ENCODE results near the gene ASIC4. TPM values are rescaled to one million over a fixed set of nuclear protein-coding genes. Genes with fewer than 3 reads are reported as not detected.

ASIC4 gene
- total RNA-seq, 1 donor from 2014 or later = 0.26 TPM

DNA sequence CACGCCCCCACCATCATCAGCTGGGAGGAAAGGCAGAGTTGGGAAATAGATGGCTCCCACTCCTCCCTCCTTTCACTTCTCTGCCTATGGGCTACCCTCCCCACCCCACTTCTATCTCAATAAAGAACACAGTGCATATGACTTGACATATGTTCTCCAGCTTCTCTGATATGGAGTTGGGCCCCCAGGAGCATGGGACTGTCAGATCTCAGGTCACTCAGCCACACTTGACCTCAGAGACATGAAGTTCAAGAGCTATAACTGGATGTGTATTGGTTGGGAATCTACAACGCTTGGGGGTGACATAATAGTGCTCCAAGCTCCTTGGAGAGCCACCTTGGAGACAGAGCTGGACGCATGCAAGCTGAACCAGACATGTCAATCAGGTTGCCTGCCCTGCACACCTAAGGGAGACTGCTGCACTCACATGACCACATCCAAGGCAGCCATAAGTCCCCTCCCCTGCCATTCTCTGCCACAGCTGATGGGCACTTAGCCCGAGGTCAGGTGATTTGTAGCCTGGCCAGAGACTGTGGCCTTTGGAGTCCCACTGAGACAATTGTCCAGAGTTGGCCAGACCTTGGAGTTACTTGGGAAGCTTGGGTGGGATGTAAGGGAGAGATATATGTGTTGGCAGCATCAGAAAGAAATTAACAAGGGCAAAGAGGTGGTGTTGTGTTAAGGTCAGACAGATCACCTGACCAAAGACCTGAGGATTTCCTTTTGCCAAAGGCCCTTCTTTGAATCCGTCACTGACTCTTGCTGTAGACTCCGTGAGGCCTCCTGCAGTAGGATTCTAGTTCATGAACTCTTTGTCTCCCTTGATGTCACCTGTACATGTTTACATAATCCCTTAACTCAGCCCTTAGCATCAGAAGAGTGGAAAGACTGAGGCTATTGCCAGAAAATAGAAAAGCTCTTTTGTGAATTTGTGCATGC, 61.6 kb downstream of the ASIC4 start:
- no peaks in the 10 kb centered on the region for H4K20me1 ChIP-seq (ENCODE audit: low read depth)
- no peak overlapping the region for H3K27ac ChIP-seq
- peaks cover 50% of the 10 kb centered on the region for H3F3A ChIP-seq (ENCODE audit: low read depth)
- no peak for DNase-seq (ENCODE audit: low spot score)
- Mint-ChIP-seq H3K36me3 (no peaks in the 10 kb centered on the region), H3K4me3 (peak overlapping the region; percentile 62), H3K9me3 (no peaks in the 10 kb centered on the region), H3K27ac (peak overlapping the region; percentile 74), H3K4me1 (peaks cover 56% of the 10 kb centered on the region), H3K27me3 (ENCODE audit: insufficient read depth, low read depth) (peaks cover 13% of the 10 kb centered on the region)
- peaks cover 39% of the 10 kb centered on the region for H3K4me1 ChIP-seq
- H3K9ac ChIP-seq = no peak overlapping the region
- peak overlapping the region; percentile 80 for H3K4me2 ChIP-seq
- no peaks in the 10 kb centered on the region for H3K9me3 ChIP-seq (ENCODE audit: low read depth)
- H3K27me3 ChIP-seq = no peaks in the 10 kb centered on the region
- H2AFZ ChIP-seq (replicated peaks) = no peak overlapping the region
- no peaks in the 10 kb centered on the region for H3K79me2 ChIP-seq (ENCODE audit: low read depth)
- TF ChIP-seq EZH2 (IDR thresholded peaks at IDR 0.05) = no peak
- TF ChIP-seq EZH2phosphoT487 (IDR thresholded peaks at IDR 0.05) = no peak
- TF ChIP-seq, protein P1, sequence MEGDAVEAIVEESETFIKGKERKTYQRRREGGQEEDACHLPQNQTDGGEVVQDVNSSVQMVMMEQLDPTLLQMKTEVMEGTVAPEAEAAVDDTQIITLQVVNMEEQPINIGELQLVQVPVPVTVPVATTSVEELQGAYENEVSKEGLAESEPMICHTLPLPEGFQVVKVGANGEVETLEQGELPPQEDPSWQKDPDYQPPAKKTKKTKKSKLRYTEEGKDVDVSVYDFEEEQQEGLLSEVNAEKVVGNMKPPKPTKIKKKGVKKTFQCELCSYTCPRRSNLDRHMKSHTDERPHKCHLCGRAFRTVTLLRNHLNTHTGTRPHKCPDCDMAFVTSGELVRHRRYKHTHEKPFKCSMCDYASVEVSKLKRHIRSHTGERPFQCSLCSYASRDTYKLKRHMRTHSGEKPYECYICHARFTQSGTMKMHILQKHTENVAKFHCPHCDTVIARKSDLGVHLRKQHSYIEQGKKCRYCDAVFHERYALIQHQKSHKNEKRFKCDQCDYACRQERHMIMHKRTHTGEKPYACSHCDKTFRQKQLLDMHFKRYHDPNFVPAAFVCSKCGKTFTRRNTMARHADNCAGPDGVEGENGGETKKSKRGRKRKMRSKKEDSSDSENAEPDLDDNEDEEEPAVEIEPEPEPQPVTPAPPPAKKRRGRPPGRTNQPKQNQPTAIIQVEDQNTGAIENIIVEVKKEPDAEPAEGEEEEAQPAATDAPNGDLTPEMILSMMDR (IDR thresholded peaks at IDR 0.05) = no peak
- H3K4me3 ChIP-seq = no peak overlapping the region
- no peaks in the 10 kb centered on the region for H3K36me3 ChIP-seq

DNA sequence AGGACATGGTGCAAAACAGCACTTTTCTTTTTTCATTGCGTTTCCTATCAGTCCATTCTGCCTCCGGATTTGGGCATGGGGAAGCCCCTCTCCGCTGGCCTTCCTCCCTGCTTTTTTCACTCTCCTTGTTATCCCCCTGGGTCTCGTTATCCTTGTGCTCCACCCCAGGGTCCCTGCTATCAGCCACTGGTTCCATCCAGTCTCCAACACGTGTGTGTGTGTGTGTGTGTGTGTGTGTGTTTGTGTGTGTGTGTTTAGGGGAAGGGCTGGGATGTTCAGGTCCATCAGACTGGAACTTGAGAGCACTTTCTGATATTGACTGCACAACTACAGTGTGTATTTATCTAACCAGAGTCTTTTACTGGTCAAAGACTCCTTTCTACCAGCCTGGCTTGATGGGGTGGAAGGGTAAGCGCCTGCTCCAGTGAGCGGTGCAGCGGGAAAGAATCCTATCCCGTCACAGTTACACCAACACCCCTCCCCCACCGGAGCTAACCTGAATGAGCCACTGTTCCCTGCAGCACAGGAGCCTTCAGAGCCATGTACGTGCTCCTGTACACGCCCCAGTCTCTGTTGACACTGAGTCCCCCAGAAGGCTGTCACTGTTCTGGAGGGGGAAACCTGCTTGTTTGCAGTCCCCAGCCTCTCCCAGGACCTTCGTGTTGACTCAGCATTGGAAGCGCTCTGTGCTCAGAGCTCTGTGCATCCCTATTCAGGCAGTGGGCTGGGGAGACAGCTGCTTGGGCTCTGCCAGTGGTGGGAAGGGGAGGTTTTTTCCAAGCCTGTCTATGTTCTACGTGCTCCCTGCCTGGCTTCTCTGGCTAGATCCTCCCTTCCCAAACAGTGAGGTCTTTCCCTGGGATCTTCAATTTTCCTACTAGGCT, 62.5 kb downstream of the ASIC4 start:
- Histone ChIP-seq H4K20me1 (ENCODE audit: low read depth) (no peaks in the 10 kb centered on the region), H2AFZ (replicated peaks) (peak overlapping the region; percentile 87), H3K9me3 (ENCODE audit: low read depth) (no peaks in the 10 kb centered on the region), H3K9ac (no peak overlapping the region), H3F3A (ENCODE audit: low read depth) (peaks cover 45% of the 10 kb centered on the region), H3K79me2 (ENCODE audit: low read depth) (no peaks in the 10 kb centered on the region), H3K4me2 (peak overlapping the region; percentile 80), H3K4me1 (peaks cover 39% of the 10 kb centered on the region), H3K4me3 (peak overlapping the region; percentile 24), H3K36me3 (no peaks in the 10 kb centered on the region), H3K27ac (peak overlapping the region; percentile 54), H3K27me3 (no peaks in the 10 kb centered on the region)
- peaks cover 54% of the 10 kb centered on the region for H3K4me1 Mint-ChIP-seq
- DNase-seq (ENCODE audit: low spot score) = peak; percentile 76
- peak overlapping the region; percentile 62 for H3K4me3 Mint-ChIP-seq
- H3K9me3 Mint-ChIP-seq = no peaks in the 10 kb centered on the region
- H3K36me3 Mint-ChIP-seq = no peaks in the 10 kb centered on the region
- H3K27ac Mint-ChIP-seq = peak overlapping the region; percentile 89
- TF ChIP-seq, protein P1 (IDR thresholded peaks at IDR 0.05) = no peak
- TF ChIP-seq EZH2 (IDR thresholded peaks at IDR 0.05) (no peak), EZH2phosphoT487 (IDR thresholded peaks at IDR 0.05) (no peak)
- peaks cover 12% of the 10 kb centered on the region for H3K27me3 Mint-ChIP-seq (ENCODE audit: insufficient read depth, low read depth)

DNA sequence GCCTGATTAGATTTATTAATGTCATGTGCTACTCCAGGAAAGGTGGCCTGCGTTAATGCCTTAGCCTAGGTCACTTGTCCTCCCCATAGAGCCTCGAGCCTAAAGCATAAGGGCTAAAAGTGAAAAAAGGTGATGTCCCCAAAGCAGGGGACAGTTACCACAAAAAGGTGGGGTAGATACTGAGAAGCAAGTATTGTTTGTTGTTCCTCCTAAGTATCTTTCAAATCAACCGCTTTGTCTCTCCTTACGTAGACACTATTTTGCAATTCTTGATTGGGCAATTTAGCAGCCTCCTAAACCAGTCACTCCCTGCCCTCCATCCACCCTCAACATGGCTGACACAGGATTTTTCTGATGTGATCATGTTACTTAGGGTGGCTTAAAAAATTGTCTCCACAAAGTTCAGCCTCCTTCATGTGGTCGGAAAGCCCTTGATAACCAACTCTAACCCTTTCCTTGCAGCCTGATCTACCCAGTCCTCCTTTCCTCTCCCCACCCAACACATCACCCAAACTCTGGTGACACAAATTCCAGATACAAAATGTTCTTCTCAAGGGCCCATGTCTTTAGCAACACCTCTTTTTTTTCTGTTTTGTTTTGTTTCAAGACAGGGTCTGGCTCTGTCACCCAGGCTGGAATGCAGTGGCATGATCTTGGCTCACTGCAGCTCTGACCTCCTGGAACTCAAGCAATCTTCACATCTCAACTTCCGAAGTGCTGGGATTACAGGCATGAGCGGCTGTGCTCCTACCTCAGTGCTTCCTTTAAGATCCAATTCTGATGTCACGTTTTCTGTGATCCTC, 64.7 kb downstream of the ASIC4 start:
- Histone ChIP-seq H3F3A (ENCODE audit: low read depth) (peaks cover 32% of the 10 kb centered on the region), H3K27me3 (no peaks in the 10 kb centered on the region), H3K9ac (no peak overlapping the region), H3K79me2 (ENCODE audit: low read depth) (no peaks in the 10 kb centered on the region), H4K20me1 (ENCODE audit: low read depth) (no peaks in the 10 kb centered on the region), H3K9me3 (ENCODE audit: low read depth) (no peaks in the 10 kb centered on the region), H2AFZ (replicated peaks) (no peak overlapping the region), H3K4me1 (peaks cover 39% of the 10 kb centered on the region), H3K4me3 (no peak overlapping the region), H3K27ac (no peak overlapping the region), H3K36me3 (no peaks in the 10 kb centered on the region), H3K4me2 (peak overlapping the region; percentile 22)
- Mint-ChIP-seq H3K36me3 (no peaks in the 10 kb centered on the region), H3K4me3 (peak overlapping the region; percentile 1), H3K27me3 (ENCODE audit: insufficient read depth, low read depth) (peaks cover 7% of the 10 kb centered on the region), H3K27ac (peak overlapping the region; percentile 67), H3K9me3 (no peaks in the 10 kb centered on the region), H3K4me1 (peaks cover 47% of the 10 kb centered on the region)
- TF ChIP-seq EZH2 (IDR thresholded peaks at IDR 0.05) = no peak
- no peak for TF ChIP-seq EZH2phosphoT487 (IDR thresholded peaks at IDR 0.05)
- TF ChIP-seq, protein P1 (IDR thresholded peaks at IDR 0.05) = no peak
- no peak for DNase-seq (ENCODE audit: low spot score)

Data from neural progenitor cell (in vitro differentiated cells).